ENCODE measurements around the gene NOXA1.

Gene NOXA1

DNA sequence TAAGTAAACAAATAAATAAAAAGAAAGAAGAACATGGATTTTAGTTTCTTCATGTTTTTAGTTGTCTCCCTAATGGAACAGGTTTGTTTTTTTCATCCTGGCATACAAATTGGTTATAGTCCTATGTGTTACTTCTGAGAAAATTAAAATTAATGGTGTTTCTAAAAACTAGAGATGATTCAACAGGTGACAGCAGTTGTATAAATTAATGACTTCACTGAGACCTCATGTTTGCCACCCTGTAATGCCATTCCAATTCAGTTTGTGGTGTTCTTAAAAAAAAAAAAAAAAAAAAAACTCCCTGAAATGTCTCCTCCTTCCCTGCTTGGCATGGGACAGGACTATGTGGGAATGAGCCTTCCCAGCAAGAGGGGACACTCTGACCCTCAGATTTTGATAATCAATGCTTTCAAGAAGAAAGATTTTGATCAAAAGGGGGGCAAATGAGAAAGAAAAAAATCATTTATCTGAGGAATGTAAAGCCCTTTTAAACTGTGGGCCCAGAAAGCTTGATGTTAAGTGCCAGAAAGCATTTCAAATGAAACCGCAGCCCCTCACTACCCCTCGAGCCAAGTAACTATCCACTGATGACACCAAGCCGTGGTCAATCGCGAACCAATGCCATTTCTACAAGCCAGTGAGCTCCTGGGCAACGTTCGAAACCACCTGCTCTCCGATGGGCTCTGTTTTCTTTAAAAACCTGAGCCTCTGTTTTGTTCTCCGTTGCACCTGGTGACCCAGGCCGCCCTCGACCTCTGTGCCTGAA is 1.2 kb upstream of the NOXA1 start:
- Histone ChIP-seq H3K27ac (no peak overlapping the region), H3K36me3 (replicated peaks) (no peaks in the 10 kb centered on the region), H3K27me3 (replicated peaks) (no peaks in the 10 kb centered on the region), H3K4me3 (ENCODE audit: low read depth, low read length) (peak overlapping the region; percentile 71)
- TF ChIP-seq, protein P1, sequence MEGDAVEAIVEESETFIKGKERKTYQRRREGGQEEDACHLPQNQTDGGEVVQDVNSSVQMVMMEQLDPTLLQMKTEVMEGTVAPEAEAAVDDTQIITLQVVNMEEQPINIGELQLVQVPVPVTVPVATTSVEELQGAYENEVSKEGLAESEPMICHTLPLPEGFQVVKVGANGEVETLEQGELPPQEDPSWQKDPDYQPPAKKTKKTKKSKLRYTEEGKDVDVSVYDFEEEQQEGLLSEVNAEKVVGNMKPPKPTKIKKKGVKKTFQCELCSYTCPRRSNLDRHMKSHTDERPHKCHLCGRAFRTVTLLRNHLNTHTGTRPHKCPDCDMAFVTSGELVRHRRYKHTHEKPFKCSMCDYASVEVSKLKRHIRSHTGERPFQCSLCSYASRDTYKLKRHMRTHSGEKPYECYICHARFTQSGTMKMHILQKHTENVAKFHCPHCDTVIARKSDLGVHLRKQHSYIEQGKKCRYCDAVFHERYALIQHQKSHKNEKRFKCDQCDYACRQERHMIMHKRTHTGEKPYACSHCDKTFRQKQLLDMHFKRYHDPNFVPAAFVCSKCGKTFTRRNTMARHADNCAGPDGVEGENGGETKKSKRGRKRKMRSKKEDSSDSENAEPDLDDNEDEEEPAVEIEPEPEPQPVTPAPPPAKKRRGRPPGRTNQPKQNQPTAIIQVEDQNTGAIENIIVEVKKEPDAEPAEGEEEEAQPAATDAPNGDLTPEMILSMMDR (IDR thresholded peaks at IDR 0.05; ENCODE audit: low read depth, low read length, missing control alignments), result no peak
- no peak for DNase-seq
- in situ Hi-C loops (cut with HindIII; ENCODE audit: low pct_ligation_motif_present, low sequenced_read_pairs), result no loop called here

DNA sequence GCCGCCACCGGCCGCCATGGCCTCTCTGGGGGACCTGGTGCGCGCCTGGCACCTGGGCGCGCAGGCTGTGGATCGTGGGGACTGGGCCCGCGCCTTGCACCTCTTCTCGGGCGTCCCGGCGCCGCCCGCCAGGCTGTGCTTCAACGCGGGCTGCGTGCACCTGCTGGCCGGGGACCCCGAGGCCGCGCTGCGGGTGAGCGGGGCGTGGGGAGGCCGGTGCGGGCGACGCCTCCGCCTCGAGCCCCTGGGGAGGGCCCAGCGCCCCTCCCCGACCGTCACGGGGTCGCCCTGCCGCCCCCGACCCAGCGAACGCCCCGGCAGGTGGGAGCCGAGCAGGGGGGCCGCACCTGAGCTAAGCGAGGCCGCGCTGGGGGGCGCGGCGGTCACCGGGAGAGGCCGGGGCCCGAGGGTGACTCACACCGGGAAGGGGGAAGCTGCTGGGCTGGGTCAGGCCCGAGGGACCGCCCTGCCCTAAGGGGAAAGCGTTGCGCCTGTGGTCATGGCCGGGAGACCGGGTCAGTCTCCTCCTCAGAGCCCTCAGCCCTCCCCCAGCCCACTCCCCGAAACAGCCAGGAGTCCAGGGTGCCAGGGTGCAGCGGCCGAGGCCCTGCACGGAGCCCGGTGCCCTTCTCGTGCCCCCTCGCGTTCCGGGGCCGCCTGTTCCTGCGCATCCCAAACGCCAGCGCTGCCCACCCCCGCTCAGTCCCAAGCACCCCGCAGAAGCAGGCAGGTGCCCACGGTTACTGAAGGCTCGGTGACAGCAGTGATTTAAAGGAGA is 510 bp downstream of the NOXA1 start:
- H3K27ac ChIP-seq, result no peak overlapping the region
- no peak for DNase-seq
- H3K4me3 ChIP-seq (ENCODE audit: low read depth, low read length), result peak overlapping the region; percentile 31
- H3K27me3 ChIP-seq (replicated peaks), result no peaks in the 10 kb centered on the region
- in situ Hi-C loops (cut with HindIII; ENCODE audit: low pct_ligation_motif_present, low sequenced_read_pairs), result no loop called here
- no peaks in the 10 kb centered on the region for H3K36me3 ChIP-seq (replicated peaks)
- TF ChIP-seq, protein P1 (IDR thresholded peaks at IDR 0.05; ENCODE audit: low read depth, low read length, missing control alignments), result no peak

DNA sequence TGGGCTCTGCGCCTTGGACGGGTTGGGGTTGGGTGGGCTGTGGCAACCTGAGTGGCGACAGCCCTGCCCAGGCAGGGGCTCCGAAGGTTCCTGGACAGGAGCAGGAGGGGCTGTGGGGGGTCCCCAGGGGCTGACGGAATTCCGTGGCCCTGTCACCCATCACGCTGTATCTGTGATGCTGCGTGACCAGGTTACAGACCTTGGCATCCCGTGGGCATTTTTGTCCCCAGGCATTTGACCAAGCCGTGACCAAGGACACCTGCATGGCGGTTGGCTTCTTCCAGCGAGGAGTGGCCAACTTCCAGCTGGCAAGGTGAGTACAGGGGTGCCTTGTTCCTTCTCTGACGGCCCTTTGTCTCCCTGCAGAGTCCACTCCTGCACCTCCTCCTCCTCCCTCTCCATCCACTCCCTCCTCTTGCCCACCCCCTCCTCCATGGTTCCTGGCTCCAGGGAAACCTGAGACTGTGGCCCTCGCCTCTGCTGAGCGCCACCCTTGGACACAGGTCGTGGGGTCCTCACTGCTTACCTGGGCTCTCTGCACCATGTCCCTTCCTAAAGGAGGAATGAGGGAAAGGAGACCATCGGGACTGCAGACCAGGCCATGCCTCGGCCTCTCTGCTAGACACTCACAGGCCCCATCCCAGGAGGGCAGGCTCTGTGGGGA is 3.0 kb downstream of the NOXA1 start:
- no peaks in the 10 kb centered on the region for H3K27me3 ChIP-seq (replicated peaks)
- H3K4me3 ChIP-seq (ENCODE audit: low read depth, low read length), result no peak overlapping the region
- H3K27ac ChIP-seq, result no peak overlapping the region
- no peak for DNase-seq
- TF ChIP-seq, protein P1 (IDR thresholded peaks at IDR 0.05; ENCODE audit: low read depth, low read length, missing control alignments), result no peak
- no peaks in the 10 kb centered on the region for H3K36me3 ChIP-seq (replicated peaks)
- in situ Hi-C loops (cut with HindIII; ENCODE audit: low pct_ligation_motif_present, low sequenced_read_pairs), result no loop called here

DNA sequence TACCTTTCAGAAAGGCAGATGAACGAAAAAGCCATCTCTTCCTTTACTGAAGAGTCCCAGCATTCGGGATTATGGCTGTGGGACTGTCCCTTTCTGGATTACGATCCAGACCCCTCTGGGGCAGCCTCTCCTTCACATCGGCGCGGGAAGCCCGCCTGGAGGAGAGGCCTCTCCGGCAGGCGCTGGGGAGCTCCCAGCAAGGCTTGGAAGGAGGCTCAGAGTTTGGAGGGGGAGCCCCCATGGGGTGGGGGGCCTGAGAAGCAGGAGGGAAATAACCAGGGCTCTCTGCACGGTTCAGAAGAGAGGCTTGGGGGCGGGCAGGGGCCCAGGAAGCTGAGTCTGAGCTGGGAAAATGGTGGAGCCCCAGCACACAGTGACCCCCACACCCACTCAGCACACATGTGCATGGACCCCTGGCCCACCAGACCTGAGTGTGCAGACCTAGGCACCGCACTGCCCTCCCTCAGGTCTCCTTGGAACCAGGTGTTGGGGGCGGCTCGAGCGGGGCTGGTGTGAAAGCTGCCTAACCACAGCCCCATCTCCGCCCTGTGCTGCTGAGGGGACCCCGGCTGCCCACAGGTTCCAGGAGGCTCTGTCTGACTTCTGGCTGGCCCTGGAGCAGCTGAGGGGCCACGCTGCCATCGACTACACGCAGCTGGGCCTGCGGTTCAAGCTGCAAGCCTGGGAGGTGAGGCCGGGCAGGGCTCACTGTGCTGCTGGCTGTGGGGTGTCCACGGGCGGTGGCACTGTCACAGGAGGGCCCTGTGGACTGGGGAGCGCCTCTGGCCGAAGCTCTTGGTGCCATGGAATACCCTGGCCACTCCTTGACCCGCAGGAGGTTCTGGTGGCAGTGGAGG is 4.5 kb downstream of the NOXA1 start:
- H3K27ac ChIP-seq, result no peak overlapping the region
- no peak overlapping the region for H3K4me3 ChIP-seq (ENCODE audit: low read depth, low read length)
- no peaks in the 10 kb centered on the region for H3K36me3 ChIP-seq (replicated peaks)
- in situ Hi-C loops (cut with HindIII; ENCODE audit: low pct_ligation_motif_present, low sequenced_read_pairs), result no loop called here
- no peak for DNase-seq
- TF ChIP-seq, protein P1 (IDR thresholded peaks at IDR 0.05; ENCODE audit: low read depth, low read length, missing control alignments), result no peak
- no peaks in the 10 kb centered on the region for H3K27me3 ChIP-seq (replicated peaks)

DNA sequence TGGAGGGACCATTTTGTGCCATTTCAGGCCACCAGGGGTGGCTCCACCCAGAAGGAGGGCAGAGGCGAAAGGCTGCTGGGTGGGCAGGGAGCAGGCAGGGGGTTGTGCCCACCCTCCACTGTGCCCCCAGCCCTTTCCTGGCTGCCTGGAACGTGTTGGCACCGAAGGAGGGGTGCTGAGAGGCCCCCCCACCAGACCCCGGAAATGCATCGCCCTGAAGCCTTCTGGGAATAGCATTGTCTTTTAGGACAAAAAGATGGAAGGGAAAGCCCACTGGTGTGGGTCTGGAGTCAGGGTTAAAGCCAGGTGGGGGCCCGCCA is 5.1 kb downstream of the NOXA1 start:
- in situ Hi-C loops (cut with HindIII; ENCODE audit: low pct_ligation_motif_present, low sequenced_read_pairs), result no loop called here

More for the DNA sequence above, 5.1 kb downstream of the NOXA1 start:
- no peak overlapping the region for H3K4me3 ChIP-seq (ENCODE audit: low read depth, low read length)
- DNase-seq, result no peak
- no peaks in the 10 kb centered on the region for H3K27me3 ChIP-seq (replicated peaks)
- no peak overlapping the region for H3K27ac ChIP-seq
- no peaks in the 10 kb centered on the region for H3K36me3 ChIP-seq (replicated peaks)
- TF ChIP-seq, protein P1 (IDR thresholded peaks at IDR 0.05; ENCODE audit: low read depth, low read length, missing control alignments), result no peak

All from brain microvascular endothelial cell (primary cell).